ENCODE results near the gene SMIM26.
A peak's percentile ranks its signal among the peaks of the same experiment; 100 is the strongest.
"Not testable (repeated sequence)": the region's sequence is repeated elsewhere in the genome, so short reads cannot be mapped to it uniquely, and the experiment has no call there.

SMIM26 gene, protein sequence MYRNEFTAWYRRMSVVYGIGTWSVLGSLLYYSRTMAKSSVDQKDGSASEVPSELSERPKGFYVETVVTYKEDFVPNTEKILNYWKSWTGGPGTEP
- total RNA-seq: 15.6 to 16.9 reads per million in 2 donors

GRCh38 chr20:18566892-18567738 lies at the start of gene SMIM26:
Gene SMIM26 (plus strand): TSS chr20:18567432. CDS start chr20:18567479, 47 bp downstream.
- DNase-seq: peak; percentile 74

GRCh38 chr20:18522066-18522465 lies 45.2 kb upstream of the SMIM26 start:
- DNase-seq: not testable (repeated sequence)

DNA sequence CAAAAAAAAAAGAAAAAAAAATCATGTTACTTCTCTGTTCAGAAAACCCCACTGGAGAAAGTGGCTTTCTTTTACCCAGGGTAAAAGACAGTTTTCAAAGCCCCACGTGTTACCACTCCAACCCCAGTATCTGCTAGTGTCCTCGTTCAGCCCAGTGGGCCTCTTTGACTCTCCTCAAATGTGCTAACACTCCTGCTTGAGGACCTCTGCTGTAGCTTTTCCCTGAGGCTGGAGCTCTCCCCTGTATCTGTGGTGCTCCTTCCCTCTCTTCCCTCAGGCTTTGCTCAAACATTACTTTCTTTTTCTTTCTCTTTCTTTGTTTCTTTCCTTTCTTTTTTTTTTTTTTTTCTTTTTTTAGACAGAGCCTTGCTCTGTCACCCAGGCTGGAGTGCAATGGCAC lies 44.2 kb upstream of the SMIM26 start:
- no peak for DNase-seq

DNA sequence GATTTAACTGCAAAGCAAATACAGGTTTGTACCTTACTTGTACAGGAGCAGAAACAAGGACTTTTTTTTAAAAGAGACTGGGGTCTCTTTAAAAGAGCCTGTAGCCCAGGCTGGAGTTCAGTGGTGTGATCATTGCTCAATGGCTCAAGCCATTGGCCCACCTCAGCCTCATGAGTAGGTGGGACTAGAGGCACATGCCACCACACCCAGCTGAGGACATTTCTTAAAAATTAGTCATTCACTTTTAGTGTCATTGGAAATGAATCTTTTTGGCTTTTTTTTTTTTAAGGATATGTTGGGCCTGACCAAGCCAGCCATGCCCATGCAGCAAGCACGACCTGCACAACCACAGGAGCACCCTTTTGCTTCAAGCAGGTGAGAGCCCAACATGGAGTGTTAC lies 42.6 kb upstream of the SMIM26 start:
- DNase-seq: no peak

GRCh38 chr20:18526761-18527160 lies 40.5 kb upstream of the SMIM26 start:
- not testable (repeated sequence) for DNase-seq

GRCh38 chr20:18527339-18527738 lies 39.9 kb upstream of the SMIM26 start:
- no peak for DNase-seq

GRCh38 chr20:18527836-18528235 lies 39.4 kb upstream of the SMIM26 start:
- no peak for DNase-seq

DNA sequence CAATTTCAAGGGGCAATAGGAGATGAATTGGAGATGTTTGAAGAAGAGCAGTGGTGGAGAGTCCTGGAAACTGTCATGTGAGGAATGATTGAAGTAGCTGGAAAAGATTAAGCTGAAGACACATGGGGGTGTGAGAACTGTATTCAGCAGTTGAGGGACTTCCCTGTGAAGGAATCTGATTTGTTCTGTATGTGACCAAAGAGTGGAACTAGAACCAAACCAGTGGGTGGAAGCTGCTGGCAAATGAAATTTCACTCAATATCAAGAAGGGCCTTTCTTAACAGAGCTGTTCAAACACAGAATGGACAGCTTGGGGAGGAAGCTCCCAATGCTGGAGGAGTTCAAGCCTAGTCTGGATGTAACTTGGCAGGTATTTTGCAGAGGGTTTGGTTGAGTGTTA lies 38.2 kb upstream of the SMIM26 start:
- no peak for DNase-seq

DNA sequence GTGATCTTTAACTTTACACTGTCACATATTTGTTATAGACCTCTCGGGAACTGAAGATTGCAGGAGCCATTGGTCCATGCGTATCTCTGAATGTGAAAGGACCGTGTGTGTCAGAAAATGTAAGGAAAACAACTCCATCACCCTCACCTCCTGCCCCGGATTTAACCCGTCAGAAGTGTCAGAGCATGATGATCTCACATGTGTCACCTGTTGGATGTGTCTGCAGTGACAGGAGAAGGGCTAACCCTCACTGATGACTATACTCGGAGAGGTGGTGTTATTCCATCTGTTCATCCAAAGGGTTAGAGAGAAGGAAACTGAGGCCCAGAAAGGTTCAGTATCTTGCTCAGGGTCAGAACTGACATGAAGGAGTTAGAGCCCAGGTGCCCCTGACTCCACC lies 34.6 kb upstream of the SMIM26 start:
- DNase-seq: no peak

DNA sequence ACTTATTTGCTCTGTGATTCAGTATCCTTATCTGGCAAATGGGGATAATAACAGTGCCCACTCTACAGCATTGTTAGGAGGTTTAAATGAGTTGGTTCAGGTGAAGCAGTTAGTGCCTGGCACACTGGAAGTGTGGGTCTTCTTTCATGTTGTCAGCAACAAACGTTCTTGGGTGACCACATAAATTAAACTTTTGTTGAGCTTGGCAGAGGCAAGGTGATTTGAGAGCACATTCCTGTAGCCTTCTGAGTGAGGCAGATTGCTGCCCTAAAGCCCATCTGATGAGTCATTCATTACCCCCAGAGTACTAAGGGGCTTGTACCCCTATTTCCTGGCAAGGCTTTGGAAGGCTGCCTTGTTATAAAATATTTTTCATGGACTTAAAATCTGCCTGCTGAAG lies 33.7 kb upstream of the SMIM26 start:
- DNase-seq: no peak

DNA sequence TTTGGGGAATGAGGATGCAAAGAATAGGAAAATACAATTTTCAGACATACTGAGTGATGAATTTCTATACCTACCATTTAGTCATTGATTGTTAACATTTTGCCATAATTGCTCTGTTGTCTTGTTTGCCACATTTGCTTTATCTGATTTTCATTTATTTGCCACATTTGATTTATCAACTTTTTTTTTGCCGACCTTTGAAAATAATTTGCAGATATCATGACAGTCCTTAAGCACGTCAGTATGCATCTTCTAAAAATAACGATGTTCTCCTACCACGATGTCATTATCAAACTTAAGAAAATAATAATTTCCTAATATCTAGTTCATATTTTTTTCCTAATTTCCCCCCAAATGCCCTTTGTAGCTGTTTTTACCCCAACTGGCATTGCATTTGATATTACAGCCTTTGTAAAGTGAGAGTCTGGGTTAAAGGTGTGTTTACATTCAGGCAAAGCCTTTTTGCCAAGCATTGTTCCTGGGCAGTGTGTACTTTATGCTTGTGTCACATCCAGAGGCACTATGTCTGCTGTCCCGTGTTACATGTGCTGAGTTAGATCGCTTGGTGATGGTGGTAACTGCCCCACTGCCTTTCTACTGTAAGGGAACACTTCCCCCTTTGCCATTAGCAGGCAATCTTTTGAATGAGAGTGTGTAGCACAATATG lies 33.1 kb upstream of the SMIM26 start:
- DNase-seq: no peak

GRCh38 chr20:18537651-18538050 lies 29.6 kb upstream of the SMIM26 start:
- no peak for DNase-seq

DNA sequence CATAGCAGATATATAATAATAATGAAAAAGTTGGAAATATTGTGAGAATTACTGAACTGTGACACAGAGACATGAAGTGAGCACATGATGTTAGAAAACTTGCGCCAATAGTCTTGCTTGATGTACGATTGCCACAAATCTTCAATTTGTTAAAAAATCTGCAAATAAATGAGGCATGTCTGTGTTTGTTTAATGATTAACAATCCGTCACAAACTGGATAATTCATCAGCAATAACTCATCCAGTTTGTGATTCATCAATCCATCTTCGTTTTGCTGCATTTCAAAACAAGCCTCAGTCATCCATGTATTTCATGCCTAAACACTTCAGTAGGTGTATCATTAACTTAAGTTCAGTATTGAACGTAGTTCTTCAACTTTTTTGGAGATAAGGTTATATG lies 25.5 kb upstream of the SMIM26 start:
- DNase-seq: no peak

DNA sequence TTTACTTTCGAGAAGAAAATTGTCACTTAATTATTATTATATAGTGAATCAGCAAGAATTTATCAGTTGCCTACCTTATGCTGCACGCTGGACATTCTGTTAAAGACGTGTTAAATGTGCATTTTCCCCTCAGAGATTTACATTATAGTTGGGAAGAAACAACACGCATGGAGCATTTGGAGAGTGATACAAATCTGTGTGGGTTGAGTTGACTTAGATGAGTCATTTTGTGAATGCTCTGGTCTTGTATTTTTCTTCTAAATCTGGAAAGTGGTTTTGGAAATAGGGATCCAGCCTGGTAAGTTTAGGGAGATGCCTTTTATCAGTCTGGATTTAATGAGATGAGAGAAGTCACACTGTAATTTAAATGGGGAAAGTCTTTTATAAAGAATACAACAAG lies 24.0 kb upstream of the SMIM26 start:
- DNase-seq: no peak

- no peak for DNase-seq
Measured at GRCh38 chr20:18543932-18544331, 23.3 kb upstream of the SMIM26 start.

DNA sequence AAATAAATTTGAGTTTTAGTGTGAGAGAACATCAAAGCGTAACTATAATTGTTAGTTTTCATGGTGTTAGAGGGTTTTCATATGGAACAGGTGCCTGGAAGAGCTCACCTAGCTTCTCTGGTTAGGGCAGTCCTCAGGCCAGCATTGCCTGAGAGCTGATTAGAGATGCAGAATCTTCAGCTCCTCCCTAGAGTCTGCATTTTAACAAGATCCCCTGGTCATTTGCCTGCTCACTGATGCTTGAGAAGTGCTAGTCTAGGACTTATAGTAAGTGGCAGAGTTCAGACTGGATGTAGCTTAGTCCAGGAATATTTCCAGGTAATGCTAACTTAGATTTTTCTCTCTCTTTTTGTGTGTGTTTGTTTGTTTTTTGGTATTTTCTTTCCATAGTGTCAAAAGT lies 21.7 kb upstream of the SMIM26 start:
- no peak for DNase-seq

- no peak for DNase-seq
Measured at GRCh38 chr20:18548465-18548864, 18.8 kb upstream of the SMIM26 start.

DNA sequence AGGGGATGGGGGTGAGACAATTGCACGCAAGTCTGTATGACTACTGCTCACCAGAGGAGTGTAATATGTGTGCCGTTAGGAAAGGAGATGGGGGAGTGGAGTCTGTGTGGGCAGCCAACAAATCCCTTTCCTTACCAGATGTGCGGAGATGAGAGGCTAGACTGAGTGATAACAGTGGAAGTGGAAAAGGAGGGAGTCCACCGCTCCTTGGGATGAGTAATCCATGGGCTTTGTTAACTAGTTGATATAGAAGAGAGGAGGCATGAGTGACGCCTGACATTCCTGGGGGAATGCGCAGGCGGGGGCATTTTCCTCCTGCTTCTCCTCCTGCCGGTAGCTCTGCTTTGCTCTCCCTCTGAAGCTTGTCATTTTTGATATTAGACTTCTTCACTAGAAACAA lies 13.5 kb upstream of the SMIM26 start:
- no peak for DNase-seq

DNA sequence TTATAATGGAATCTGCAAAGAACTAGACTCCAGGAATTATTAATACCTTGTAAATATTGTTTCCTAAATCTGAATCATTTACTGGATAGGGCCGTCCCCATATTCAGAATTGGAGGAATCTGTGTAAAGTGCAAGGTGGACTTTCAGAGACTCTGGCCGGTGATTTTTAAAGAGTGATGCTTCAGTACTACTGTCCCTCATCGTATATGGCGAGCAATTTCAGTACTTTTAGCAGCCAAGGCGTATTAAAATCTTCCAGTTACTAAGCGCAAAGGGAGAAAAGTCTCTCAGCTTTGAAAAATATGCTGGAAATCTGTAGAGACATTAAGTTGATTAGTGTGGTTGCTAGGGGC lies 483 bp downstream of the SMIM26 start:
- no peak for DNase-seq

- DNase-seq: no peak
Measured at GRCh38 chr20:18571009-18571408, 3.8 kb downstream of the SMIM26 start.

- no peak for DNase-seq
Measured at GRCh38 chr20:18571578-18571977, 4.3 kb downstream of the SMIM26 start.

DNA sequence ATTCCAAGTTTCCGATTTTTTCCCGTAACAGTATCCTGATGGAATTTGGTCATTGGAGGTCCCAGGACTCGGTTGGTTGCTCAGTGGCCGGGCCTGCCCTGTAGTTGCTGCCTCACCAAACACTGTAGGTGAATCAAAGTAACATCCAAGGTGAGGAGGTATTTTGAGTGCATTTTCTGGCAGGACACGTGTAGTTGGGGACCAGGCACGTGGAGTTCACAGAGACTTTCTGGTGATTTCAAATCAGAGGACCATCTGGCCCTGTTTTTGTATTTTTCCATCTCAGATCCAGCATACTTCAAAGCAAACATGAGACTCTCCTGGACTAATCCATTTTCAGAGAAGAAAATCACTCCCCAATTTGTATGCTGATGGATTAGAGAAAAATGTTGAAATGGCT lies 10.7 kb downstream of the SMIM26 start:
- no peak for DNase-seq

DNA sequence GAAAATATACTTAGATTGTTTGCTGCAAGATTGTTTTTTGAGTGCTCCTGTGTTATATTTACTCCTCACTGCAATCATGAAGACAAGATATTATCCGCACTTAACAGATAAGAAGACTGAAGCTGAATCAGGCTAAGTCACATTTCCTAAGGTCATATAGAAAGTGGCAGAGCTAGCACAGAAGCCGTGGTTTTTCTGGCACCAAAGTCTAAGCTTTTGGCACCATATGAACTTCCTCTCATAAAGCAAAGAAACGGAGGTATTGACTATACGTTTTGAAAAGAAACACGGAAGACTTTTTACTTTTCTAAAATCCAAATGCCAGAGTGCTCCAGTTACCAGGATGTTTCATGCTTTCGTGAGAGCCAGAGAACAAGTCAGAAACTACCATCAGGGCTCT lies 11.3 kb downstream of the SMIM26 start:
- DNase-seq: no peak

DNA sequence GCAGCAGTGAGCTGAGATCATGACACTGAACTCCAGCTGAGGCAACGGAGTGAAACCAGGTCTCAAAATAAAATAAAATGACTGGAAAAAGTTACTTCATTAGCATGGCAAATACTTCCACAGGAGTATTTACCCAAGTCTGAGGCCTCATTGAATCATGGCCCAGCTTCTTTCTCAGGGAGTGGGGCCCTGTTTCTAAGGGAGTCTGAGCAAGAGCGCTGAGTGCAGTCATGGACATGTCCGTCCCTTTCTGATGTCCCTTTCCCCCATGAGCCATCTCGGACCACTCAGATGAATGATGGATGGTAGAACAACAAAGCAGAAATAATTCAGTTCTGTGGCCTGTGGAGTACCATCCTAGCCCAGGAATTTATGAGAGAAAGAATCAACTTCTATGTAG lies 12.8 kb downstream of the SMIM26 start:
- no peak for DNase-seq

Measured in activated gamma-delta T cell (primary cell).